Middle frontal gyrus (tissue), 1 donor: ENCODE results near the gene PHOSPHO1.

ENCODE experiments used
- DNase-seq: peaks from one replicate; pipeline ENCODE4 v3.0.0-alpha.2; 2015; ENCODE audit warnings: low spot score; ENCODE audit errors: extremely low spot score

Gene PHOSPHO1

DNA sequence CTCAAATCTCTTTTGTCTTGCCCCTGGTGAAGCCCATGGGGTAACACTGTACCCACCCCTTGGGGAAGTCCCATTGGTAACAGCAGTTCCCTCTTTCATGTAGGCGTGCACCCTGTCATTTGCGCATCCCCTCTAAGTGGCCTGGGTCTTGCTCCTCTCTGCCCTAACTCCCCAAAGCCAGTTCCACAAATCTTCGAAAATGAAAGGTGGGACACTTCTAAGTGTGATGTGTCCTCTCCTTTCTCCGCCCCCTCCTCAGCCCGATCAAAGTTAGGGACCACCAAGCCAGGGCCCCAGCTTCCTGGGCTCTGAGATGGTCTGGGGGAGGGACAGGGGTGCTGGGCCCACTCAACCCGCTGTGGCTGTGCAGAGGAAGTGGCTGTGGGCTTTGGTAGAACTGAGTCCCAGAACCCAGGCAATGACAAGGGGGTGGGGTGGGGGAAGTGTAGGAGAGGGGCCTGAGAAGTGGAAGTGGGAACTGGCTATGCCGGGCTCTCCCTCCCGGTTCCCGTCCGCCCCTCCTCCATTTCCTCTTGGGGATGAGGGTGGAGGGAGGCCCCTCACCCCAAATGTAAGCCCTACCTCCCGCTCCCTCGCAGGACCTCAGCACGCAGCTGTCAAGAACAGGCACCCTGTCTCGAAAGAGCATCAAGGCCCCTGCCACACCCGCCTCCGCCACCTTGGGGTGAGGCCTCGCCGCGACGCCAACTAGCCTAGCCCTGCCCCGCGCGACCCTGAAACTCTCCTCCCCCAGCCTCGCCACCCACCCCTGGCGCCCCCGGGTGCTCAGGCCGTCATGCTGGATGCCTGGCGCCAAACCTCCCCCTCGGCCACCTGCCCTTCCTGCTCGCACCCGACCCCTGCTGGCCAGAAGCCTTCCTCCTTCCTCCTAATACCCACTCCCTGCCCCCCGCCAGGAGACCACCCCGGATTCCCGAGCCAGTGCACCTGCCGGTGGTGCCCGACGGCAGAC, 11.4 kb downstream of the PHOSPHO1 start:
- no peak for DNase-seq

DNA sequence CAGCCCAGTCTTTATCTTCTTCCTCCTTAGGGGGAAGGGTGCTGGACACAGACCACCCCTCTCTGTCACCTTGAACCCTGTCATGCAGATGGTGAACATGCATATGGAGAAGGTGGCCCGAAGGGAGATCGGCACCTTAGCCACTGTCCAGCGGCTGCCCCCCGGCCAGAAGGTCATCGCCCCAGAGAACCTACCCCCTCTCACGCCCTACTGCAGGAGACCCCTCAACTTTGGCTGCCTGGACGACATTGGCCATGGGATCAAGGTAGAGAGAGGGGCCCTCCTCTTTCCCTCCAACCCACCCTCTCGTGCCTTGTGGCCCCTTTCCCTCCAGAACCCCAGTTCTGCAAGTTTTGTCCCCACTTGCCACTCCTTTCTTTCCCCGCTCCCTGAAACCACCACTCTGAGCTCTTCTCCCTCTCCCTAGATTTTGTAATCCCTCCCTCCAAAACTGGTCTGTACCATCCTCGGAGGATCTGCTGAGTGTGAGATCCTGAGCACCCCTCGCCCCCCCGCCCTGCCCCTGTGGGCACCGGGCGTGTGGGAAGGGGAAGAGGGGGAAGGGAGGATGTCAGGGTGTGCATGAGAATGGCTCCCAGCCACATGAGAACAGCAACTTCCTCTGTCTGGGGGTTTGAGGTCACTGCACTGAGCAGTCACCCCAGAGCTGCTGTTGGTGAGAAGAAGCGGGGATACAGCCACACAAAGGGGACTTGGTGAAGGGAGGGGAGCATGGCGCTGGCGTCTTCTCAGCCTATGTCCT, 12.8 kb downstream of the PHOSPHO1 start:
- no peak for DNase-seq

DNA sequence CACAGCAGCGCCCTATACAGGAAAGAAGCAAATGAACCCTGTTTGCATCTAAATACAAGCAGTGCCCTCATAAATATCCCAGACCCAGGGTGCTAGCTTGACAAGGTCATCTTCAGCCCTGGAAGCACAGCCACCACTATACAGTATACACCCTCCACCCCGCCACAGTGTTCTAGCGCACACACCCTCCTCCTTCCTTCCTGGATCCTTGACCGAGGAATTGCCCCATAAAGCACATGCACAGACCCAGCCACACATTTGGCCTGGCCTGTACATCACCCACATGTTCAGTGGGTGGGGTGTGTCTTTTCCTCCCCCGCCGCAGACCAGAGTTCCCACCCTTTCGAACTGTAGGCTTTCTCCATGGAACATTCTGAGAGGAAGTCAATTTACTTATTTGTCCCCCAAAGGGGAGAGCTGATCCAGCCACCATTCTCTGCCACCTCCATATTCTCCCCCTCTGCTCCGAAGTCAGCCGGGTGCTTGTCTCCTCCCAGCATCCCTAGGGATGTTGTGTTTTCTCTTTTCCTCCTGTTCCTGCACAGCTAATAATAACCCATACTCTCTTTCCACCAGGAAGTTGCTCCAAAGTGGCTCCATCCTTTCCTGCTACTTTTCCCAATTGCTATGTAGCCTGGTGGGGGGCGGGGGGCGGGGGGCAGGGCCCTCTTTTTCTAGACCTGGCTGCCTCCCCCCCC, 13.5 kb downstream of the PHOSPHO1 start:
- DNase-seq, result no peak

DNA sequence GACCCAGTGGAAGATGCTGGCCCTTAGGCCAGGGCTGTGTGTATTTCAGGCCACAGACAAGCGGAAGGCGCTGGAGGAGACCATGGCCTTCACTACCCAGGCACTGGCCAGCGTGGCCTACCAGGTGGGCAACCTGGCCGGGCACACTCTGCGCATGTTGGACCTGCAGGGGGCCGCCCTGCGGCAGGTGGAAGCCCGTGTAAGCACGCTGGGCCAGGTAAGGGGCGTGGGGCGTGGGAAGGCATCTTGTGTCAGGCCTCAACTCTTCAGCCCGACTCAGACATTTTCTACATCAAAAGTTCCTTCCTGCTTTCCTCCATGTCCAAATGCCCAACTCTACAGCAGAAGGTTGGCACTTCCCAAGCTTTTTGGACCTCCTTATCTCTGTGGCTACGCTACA, 14.1 kb downstream of the PHOSPHO1 start:
- no peak for DNase-seq

DNA sequence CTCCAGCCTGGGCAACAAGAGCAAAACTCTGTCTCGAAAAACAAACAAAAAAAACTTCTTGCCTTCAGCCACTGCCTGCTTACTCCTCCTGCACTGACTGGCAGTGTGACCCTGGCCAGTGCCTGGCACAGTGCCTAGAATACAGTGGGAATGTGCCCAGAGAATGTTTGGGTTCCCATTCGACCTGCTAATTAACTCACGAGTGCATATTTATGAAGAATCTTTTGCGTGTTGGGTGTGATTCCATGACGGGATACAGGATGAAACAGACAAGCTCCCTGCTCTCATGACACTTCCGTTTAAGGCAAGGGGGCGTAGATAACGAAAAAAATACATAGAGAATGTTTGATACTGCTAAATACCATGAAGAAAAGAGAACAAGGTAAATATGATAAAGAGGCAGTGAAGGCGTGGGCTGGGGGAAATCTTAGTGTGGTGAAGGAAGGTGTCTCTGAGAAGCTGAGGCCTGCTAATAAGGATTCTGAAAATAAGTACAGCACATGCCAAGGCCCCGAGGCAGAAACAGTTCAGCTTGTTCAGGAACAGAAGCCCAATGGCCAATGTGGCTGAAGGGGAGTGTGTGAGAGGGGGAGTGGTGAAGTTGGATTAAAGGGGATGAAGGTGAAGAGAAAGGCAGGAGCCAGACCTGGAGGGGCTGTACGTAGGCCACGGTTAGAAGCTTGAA, 15.8 kb downstream of the PHOSPHO1 start:
- no peak for DNase-seq

DNA sequence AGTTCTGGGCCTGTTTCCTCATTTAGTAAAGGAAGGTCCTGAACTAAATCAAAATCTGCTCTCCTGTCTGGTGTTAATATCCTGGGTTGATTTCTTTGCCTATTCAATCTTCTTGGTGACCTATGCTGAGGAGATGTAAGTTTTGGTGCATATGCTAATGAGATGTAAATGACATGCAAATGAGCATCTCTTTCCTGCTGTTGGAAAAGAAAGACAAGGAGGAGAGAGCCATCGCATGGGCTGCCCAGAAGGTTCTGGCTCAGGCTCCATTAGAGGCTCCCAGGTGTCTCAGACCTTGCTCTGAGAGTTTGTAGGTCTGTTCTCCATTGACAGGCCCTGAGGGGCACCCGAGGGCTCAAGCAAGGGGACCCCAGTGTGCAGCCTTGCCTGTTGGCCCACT, 16.7 kb downstream of the PHOSPHO1 start:
- no peak for DNase-seq

DNA sequence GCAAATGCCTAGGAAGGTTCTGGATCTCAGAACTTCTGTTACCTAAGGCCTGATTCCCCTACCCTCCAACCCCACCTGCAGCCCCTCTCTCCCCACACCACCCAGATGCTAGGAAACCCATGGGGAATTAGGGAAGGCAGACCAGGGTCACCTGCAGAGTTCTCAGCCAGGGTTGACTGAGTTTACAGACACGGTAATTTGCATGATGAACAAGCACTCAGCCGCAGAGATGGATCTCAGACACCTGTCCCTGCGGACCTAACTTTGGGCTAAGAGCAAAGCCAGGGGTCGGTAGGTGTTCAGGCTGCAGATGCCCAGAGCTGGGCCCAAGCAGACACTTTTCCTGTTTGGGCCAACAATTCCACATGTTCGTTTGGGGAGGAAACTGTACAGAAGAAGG, 17.2 kb downstream of the PHOSPHO1 start:
- DNase-seq, result no peak

DNA sequence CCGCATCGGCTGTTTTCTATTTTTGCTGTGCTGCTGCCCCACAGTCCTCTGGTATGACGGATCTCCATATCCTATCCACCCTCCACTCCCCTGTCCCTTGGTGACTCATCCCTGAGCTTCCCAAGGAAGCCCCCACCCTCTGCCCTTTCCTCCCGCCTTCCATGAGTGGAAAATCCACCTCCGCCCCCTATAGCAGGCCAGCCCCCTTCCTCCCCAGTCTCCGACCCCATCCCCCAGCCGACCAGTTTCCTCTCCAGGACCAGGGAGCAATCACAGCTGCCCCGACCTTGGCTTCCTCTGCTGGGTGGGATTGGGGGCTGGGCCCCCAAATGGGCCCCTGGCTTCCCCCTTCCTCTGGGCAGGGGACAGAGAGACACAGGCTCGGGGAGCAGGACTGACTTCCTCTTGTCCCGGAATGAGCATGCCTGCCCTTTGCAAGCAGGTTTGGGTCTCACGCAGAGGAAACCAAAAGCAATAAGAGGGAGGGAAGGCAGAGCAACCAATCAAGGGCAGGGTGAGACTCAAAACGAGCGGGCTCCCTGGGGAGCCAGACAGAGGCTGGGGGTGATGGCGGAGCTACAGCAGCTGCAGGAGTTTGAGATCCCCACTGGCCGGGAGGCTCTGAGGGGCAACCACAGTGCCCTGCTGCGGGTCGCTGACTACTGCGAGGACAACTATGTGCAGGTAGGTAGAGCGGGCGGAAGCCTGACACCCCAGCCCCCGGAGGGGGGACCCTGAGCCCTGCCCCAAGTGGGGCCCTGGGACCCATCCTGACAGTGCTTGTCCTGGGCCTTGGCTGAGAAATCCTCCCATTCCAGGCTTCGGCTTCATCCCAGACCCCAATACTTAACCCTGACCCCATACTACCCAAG, 20.2 kb downstream of the PHOSPHO1 start, which contains the start of the genes ABI3 and GNGT2:
ABI3 (plus strand) TSS at position 550 of the 872 bp plus-strand sequence; CDS start at position 568, 18 bp downstream.
GNGT2 (minus strand) TSS at position 417 of the 872 bp plus-strand sequence. CDS start 3,152 bp downstream, outside the sequence.
- no peak for DNase-seq

DNA sequence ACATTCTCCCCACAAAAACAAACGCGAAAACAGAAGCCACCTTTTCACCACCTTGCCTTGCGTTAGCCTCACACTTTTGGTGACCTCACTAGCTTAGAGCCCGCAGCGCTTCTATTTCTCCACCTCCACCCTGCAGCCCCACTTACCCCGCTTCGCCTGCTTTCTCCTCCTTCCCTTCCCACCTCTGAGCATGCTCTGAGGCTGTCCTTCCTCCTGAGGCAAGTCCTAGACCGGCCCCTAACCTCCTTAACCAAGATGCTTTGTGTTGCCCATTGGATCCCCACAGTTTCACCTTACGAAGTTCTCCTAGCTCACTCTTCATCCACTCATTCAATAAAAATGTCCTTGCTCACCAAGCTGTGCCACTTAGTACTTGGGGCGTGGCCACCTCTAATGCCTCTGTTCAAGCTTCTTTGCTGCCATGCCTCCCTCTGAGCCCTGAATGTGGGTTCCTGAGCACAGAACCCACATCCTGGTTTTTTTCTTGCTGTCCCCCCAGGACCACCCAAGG, 21.5 kb downstream of the PHOSPHO1 start:
- no peak for DNase-seq

DNA sequence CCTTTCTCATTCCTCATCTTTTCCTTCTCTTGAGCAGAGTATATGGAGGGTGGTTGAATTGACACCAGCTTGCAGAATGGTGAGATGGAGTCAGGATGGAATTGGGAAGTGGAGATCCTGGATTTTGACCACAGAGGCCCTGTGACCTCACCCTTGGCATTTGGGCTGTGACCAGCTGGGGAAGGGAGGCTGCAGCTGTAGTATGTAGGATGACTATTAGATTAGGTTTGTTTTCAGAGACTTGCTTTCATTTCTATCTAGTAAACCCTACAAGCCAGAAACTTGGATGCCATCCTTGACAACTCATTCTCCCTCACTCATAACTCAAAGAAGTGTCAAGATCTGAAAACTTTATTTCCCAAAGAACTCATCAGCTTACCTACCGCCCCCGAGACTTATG, 26.1 kb downstream of the PHOSPHO1 start:
- no peak for DNase-seq

DNA sequence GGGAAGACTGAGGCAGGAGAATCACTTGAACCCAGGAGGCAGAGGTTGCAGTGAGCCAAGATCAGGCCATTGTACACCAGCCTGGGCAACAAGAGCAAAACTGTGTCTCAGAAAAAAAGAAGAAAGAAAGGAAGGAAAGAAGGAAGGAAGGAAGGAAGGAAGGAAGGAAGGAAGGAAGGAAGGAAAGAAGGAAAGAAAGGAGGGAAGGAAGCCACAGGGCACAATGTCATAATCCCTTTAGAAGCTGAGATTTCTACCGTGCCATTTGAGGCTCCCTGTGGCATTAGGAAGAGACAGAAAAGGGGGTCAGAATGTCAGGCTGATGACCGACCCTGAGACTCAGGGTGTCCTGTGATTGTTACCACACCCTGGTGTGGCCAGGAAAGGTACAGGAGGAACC, 26.8 kb downstream of the PHOSPHO1 start:
- no peak for DNase-seq

DNA sequence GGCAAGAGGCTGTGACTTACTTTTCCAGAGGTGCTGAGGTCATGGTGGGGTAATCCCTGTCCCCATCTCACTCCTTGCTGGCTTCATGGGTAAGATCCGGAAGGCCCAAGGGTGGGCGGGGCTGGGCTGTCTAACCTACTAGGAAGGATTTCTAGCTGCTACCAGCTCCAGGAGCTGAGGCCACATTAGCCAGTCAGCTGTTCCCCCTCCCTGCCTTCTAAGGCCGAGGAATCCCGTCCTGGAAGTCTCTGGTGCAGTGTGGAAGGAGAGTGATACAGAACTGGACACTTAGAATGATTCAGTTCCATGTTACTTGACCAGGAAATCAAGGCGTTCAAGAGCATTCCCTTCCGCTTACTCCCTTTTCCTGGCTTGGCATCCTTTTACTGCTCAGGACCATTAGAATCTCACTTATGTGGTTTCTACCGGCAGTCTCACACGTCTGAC, 29.1 kb downstream of the PHOSPHO1 start:
- no peak for DNase-seq

DNA sequence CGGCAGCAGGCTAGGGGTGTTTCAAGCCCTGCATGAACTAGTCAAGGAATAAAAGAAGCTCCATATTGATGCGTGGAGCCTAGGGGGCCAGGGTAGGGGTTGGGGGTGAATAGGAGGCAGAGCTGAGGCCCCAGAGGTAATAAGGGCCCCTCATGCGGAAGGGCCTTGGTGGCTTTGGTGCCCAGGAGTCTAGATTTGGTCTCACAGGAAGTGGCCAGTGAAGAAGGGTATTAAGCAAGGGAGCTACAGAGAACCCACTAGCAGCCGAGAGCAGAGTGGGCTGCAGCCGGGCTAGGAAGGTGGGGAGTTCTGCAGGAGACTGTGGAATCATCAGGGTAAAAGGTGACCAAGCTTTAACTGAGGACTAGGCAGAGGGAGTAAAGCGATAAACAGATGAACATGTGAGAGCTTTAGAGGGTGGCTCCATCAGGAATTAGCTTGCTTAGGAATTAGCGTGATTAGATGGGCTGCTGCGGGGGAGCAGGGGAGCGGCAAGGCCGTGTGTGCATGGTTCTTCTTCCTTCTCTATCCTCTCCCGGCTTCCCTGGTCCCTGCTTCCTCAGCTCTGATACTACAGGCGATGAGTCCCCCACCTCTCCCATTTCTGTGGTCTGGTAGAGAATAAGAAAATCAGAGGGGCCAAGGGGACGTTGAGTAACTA, 30.0 kb downstream of the PHOSPHO1 start:
- DNase-seq, result no peak

DNA sequence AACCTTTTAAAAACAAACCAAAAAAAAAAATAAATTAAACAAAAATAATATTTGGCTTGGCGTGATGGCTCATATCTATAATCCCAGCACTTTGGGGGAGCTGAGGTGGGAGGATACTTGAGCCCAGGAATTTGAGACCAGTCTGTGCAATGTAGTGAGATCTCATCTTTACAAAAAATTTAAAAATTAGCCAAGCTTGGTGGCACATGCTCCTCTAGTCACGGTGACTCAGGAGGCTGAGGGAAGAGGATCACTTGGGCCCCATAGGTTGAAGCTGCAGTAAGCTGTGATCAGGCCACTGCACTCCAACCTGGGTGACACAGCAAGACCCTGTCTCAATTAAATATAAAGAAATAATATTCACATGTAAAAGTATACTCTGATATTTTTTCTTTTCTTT, 32.4 kb downstream of the PHOSPHO1 start:
- no peak for DNase-seq

DNA sequence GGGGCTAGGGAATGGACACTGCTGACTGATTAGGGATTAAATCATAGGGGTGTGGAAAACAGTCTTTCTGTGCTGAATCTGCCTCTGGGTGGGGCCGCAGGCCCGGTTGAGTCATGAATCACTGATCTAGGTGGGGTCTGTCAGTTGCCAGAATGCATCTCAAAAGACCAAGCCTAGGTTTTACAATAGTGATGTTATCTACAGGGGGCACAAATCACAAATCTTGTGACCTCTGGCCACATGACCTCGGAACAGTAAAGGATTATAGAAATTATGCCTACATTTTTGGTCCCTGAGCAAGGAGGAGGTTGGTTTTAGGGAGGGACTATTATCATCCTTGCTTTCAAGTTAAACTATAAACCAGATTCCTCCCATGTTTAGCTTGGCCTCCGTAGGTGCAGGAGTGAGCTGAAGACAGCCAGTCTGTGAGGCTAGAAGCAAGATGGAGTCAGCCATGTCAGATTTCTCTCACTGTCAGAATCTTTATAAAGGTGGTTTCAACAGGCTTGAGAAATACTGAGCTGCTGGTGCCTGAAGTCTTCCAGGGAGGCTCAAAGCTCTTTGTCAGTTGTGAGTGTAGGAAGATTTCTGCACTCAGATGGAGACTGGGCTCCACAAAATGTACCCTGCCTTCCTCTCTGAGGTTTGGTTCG, 33.1 kb downstream of the PHOSPHO1 start:
- no peak for DNase-seq

DNA sequence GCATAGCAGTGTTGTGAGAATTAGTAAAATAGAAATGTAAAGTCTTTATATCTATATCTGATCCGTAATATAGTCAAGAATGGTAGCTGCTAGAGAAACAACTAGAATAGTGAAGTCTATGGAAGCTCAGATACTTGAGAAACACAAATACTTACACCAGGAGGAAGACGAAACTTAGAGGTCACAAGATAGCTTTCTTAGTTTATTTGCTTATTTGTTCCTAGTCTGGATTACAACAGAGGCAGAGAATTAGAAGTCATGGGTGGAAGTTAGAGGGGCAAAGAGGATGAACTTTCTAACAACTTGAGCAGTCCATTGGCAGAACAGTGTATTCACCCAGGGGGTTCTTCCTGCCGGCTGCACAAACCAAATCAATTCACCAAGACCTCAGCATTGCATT, 34.1 kb downstream of the PHOSPHO1 start:
- DNase-seq, result no peak

DNA sequence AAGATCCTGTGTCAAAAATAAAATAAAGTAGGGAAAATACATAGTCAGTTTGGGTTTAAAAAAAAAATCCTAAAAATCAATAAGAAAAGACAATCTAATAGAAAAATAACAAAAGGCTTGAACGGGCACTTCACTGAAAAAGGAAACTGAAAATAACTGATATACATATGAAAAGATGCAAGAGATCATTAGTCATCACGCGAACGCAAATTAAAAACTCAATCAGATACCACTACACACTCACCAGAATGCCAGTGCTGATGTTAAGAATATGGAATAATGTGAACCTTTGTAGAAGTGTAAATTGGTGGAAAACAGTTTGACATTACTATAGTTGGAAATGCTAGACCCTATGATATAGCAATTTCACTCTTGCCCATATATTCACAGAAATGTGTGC, 34.8 kb downstream of the PHOSPHO1 start:
- DNase-seq, result no peak

DNA sequence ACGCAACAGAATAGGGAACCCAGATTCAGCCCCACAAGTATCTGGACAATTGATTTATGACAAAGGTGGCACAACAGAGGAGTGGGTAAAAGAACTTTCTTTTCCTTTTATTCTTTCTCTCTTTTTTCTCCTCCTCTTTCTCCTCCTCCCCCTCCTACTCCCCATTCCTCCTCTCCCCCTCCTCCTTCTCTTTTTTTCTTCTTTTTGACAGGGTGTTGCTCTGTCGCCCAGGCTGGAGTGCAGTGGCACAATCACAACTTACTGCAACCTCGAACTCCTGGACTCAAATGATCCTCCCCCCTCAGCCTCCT, 36.3 kb downstream of the PHOSPHO1 start:
- no peak for DNase-seq
